WERI-Rb-1 (cell line): ENCODE measurements around the gene IL6.

ENCODE experiments used
- DNase-seq: peaks from one replicate; pipeline ENCODE4 v3.0.0-alpha.2; 2020
- H3K27ac ChIP-seq: fragments of 250-450 bp; sonication (Bioruptor Pico); 2 replicates; pipeline ENCODE4 v1.5.1; 2020; ENCODE audit warnings: mild to moderate bottlenecking, moderate library complexity
- H3K27me3 ChIP-seq: fragments of 250-450 bp; sonication (Bioruptor Pico); 2 replicates; pipeline ENCODE4 v1.5.1; 2021; ENCODE audit warnings: mild to moderate bottlenecking, low read depth, moderate library complexity; ENCODE audit not compliant: insufficient read depth, severe bottlenecking
- H3K36me3 ChIP-seq: fragments of 250-450 bp; sonication (Bioruptor Pico); 2 replicates; pipeline ENCODE4 v1.5.1; 2020; ENCODE audit warnings: mild to moderate bottlenecking, moderate library complexity
- H3K4me3 ChIP-seq: 2 replicates; pipeline ENCODE4 v1.5.1; 2011; ENCODE audit warnings: low read depth, mild to moderate bottlenecking, control low read depth, low read length
- H3K9me3 ChIP-seq: fragments of 250-450 bp; sonication (Bioruptor Pico); 2 replicates; pipeline ENCODE4 v1.5.1; 2021; ENCODE audit warnings: mild to moderate bottlenecking, moderate library complexity; ENCODE audit not compliant: severe bottlenecking
- TF ChIP-seq, protein P1 (sequence below): IDR thresholded peaks from 2 replicates; pipeline ENCODE4 v1.5.1; 2011; ENCODE audit warnings: low read depth, mild to moderate bottlenecking, control low read depth, inconsistent platforms, low read length

Gene IL6

GRCh38 chr7:22729180-22729825 lies 2.3 kb downstream of the IL6 start:
- no peak overlapping the region for H3K27ac ChIP-seq
- H3K9me3 ChIP-seq: no peaks in the 10 kb centered on the region
- H3K4me3 ChIP-seq: no peak overlapping the region
- no peaks in the 10 kb centered on the region for H3K27me3 ChIP-seq
- TF ChIP-seq, protein P1, sequence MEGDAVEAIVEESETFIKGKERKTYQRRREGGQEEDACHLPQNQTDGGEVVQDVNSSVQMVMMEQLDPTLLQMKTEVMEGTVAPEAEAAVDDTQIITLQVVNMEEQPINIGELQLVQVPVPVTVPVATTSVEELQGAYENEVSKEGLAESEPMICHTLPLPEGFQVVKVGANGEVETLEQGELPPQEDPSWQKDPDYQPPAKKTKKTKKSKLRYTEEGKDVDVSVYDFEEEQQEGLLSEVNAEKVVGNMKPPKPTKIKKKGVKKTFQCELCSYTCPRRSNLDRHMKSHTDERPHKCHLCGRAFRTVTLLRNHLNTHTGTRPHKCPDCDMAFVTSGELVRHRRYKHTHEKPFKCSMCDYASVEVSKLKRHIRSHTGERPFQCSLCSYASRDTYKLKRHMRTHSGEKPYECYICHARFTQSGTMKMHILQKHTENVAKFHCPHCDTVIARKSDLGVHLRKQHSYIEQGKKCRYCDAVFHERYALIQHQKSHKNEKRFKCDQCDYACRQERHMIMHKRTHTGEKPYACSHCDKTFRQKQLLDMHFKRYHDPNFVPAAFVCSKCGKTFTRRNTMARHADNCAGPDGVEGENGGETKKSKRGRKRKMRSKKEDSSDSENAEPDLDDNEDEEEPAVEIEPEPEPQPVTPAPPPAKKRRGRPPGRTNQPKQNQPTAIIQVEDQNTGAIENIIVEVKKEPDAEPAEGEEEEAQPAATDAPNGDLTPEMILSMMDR: no peak
- DNase-seq: no peak
- H3K36me3 ChIP-seq: no peaks in the 10 kb centered on the region

DNA sequence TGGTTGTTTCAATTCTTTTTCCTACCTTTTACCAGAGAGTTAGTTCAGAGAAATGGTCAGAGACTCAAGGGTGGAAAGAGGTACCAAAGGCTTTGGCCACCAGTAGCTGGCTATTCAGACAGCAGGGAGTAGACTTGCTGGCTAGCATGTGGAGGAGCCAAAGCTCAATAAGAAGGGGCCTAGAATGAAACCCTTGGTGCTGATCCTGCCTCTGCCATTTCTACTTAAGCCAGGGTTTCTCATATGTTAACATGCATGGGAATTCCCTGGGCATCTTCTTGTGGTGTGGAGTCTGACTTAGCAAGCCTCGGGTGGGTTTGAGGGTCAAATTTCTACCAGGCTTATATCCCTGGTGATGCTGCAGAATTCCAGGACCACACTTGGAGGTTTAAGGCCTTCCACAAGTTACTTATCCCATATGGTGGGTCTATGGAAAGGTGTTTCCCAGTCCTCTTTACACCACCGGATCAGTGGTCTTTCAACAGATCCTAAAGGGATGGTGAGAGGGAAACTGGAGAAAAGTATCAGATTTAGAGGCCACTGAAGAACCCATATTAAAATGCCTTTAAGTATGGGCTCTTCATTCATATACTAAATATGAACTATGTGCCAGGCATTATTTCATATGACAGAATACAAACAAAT lies 3.2 kb downstream of the IL6 start:
- no peaks in the 10 kb centered on the region for H3K36me3 ChIP-seq
- DNase-seq: no peak
- no peak overlapping the region for H3K27ac ChIP-seq
- TF ChIP-seq, protein P1: no peak
- no peaks in the 10 kb centered on the region for H3K9me3 ChIP-seq
- no peak overlapping the region for H3K4me3 ChIP-seq
- H3K27me3 ChIP-seq: no peaks in the 10 kb centered on the region

- no peaks in the 10 kb centered on the region for H3K27me3 ChIP-seq
- no peaks in the 10 kb centered on the region for H3K36me3 ChIP-seq
- TF ChIP-seq, protein P1: no peak
- DNase-seq: no peak
- no peak overlapping the region for H3K27ac ChIP-seq
- no peaks in the 10 kb centered on the region for H3K9me3 ChIP-seq
- H3K4me3 ChIP-seq: no peak overlapping the region
Measured at GRCh38 chr7:22730921-22731654, 4.1 kb downstream of the IL6 start.

DNA sequence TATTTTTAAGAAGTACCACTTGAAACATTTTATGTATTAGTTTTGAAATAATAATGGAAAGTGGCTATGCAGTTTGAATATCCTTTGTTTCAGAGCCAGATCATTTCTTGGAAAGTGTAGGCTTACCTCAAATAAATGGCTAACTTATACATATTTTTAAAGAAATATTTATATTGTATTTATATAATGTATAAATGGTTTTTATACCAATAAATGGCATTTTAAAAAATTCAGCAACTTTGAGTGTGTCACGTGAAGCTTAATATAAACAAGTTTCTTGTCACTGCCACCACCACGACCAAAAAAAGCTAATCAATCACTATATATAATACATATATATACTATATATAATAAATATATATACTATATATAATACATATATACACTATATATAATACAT lies 4.8 kb downstream of the IL6 start:
- Histone ChIP-seq H3K27me3 (no peaks in the 10 kb centered on the region), H3K9me3 (no peaks in the 10 kb centered on the region), H3K4me3 (no peak overlapping the region), H3K27ac (no peak overlapping the region), H3K36me3 (no peaks in the 10 kb centered on the region)
- DNase-seq: no peak
- TF ChIP-seq, protein P1: no peak

GRCh38 chr7:22732556-22733126 lies 5.6 kb downstream of the IL6 start:
- TF ChIP-seq, protein P1: 0 out of 2 replicates have a peak, but pooled peaks have one; percentile 5
- H3K36me3 ChIP-seq: no peaks in the 10 kb centered on the region
- DNase-seq: no peak
- no peak overlapping the region for H3K4me3 ChIP-seq
- H3K27ac ChIP-seq: no peak overlapping the region
- H3K9me3 ChIP-seq: no peaks in the 10 kb centered on the region
- no peaks in the 10 kb centered on the region for H3K27me3 ChIP-seq
